GM18498 (cell line): ENCODE data around the gene CNOT6L.

ENCODE experiments used
- ATAC-seq: cut with Tn5 transposase; IDR thresholded peaks from one replicate; pipeline ENCODE4 v1.9.1; 2021; ENCODE audit warnings: mild to moderate bottlenecking, moderate library complexity; ENCODE audit not compliant: unreplicated experiment

CNOT6L gene

DNA sequence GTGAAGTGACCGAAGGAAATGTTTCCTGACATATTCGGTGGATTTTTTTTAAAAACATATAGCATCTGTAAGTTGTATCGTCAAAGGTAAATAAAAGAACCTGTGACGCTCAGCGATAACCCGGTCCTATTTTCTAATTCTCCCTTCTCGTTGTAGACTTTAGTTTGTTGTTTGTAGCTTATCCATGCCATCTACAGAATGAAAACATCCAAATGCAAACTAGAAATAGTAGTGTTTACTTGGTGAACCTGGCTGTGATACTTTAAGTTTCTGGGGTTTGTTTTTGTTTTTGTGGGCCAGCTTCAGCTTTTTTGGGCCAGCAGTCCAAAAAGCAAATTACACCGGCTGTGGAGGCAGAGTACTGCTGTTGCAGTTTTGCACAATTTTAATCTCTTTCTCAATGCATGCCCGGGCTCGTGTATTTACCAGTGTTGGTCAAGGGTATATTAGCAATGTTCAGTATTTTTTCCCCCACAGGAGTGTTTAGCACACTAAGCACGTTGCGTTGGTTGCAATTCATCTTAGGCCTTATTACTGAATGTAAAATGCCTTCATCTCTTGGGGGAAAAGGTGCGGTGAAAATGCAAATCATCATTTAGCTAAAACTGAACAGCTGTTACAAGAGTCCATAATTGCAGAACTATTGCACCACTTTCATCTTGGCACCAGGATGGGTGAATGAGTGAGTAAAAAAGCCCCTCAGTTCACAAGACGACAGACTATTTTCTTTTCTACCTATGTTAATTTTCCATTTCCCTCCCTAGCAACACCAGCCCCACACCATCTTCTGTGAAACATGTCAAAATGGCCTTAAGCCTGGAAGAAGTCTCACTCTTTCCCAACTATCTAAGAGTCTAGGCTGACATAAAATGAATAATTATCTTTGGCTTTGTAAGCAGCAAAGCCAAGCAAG is 1.7 kb upstream of the CNOT6L start:
- ATAC-seq, result no peak

GRCh38 chr4:77819843-77820648 is 878 bp upstream of the CNOT6L start:
- peak; percentile 85 for ATAC-seq

- peak; percentile 29 for ATAC-seq
These were observed 255 bp upstream of the CNOT6L start for GRCh38 chr4:77819404-77819842.

DNA sequence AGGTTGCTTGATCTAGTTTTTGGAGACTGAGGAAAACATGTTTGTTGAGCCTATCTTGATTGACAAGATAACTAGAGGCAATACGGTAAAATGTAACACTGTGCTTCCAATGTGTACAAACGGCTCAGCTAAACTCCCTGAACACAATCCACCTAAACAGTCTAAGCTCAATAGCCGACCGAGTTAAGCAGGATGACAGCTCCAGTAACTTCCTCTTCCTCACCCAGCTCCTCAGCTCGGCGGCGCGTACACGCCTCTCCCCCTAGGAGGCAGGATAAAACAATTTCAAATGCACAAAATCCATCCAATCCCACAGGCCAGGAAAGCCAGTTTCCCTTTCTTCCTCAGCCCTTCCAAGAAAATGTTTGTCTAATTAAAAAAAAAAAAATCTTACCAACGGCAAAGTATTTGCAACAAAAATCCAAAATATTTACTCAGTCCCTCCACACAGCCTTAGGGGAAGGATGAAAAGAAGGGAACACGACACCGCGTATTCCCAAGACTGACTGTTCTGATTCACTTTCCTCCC is 1.0 kb downstream of the CNOT6L start:
- ATAC-seq, result peak; percentile 21

- ATAC-seq, result no peak
These were observed 1.7 kb downstream of the CNOT6L start for GRCh38 chr4:77817304-77818072.

GRCh38 chr4:77816546-77816945 is 2.6 kb downstream of the CNOT6L start:
- no peak for ATAC-seq

DNA sequence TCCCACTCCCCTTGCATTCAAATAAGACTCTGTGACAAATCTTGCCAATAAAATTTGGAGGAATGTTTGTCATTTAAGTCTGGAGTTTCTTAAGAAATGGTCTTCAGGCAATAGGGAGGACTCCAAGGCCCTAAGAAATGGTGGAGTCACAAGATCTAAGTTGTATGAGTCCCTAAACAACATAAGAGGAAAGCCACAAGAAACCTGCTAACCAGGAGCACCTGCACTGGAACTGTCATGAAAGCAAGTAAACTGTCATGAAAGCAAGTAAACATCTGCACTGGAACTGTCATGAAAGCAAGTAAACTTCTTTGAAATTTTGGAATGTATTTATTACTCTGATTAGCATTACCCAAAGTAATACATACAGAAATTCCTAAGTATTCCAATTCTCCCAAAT is 3.5 kb downstream of the CNOT6L start:
- ATAC-seq, result no peak

DNA sequence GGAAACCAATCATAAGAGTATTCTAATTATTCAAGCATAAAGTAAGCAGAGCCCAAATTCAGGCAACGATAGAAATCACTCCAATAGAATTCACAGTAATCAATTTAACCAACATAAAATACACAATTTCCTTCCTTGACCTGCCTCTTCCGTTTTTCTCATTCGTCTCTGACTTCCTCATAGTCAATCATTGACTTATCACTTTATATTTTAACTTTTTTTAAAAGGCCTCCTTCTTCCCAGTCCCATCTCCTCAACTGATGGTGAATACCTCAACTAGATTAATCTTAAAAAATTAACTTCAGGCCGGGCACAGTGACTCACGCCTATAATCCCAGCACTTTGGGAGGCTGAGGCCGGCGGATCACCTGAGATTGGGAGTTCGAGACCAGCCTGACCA is 13.3 kb downstream of the CNOT6L start:
- no peak for ATAC-seq

GRCh38 chr4:77804471-77804870 is 14.7 kb downstream of the CNOT6L start:
- ATAC-seq, result no peak

GRCh38 chr4:77802402-77802801 is 16.8 kb downstream of the CNOT6L start:
- no peak for ATAC-seq

DNA sequence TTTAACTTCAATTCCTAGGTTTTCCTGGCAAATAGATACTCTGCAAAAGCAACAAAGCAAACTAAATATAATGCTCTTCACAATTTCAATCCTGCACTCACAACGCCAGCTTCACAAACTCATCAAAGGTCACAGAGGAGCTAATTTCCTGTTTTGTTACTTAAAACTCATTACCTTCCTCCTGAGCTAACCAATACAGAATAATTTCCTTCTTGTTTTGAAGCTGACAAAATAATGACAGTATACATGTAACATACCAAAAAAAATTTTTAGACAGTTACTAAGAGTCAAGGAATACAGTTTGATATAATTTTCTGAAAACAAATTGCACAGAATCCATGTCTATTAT is 17.9 kb downstream of the CNOT6L start:
- ATAC-seq, result no peak

- no peak for ATAC-seq
These were observed 18.5 kb downstream of the CNOT6L start for GRCh38 chr4:77800483-77801259.

DNA sequence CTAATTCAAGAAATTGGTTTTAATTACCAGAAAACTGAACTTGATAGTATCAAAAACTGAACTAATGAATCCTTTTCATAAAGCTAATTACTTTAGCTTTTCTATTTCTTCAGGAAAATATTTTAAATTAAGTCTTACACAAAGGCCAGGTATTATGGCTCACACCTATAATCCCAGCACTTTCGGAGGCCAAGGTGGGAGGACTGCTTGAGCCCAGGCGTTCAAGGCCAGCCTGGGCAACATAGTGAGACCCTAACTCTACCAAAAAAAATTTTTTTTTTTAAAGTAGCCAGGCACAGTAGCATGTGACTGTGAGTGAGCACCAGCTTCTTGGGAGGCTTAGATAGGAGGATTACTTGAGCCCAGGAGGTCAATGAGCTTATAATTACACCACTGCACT is 19.1 kb downstream of the CNOT6L start:
- no peak for ATAC-seq

- ATAC-seq, result no peak
These were observed 20.8 kb downstream of the CNOT6L start for GRCh38 chr4:77798385-77798784.

- no peak for ATAC-seq
These were observed 21.9 kb downstream of the CNOT6L start for GRCh38 chr4:77797239-77797638.

GRCh38 chr4:77795326-77795725 is 23.8 kb downstream of the CNOT6L start:
- ATAC-seq, result no peak

- ATAC-seq, result no peak
These were observed 29.0 kb downstream of the CNOT6L start for GRCh38 chr4:77790146-77790545.

DNA sequence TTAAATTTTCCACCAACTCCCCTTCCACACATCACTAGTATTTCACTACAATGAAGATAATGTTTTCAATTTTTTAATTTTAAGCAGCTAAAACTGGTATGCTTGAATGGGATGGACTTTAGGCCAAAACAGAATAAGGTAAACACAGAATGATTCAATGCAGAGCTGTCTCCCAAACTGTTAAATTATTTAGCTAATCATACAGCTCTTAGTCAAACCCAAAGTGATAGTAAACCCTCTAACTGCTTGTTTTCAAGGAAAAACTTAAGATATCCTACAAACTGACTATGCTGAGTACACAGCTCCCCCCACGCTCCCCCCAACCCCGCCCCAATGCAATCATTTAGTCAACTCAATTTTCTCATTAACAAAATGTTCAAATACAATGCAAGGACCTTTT is 30.2 kb downstream of the CNOT6L start:
- no peak for ATAC-seq

DNA sequence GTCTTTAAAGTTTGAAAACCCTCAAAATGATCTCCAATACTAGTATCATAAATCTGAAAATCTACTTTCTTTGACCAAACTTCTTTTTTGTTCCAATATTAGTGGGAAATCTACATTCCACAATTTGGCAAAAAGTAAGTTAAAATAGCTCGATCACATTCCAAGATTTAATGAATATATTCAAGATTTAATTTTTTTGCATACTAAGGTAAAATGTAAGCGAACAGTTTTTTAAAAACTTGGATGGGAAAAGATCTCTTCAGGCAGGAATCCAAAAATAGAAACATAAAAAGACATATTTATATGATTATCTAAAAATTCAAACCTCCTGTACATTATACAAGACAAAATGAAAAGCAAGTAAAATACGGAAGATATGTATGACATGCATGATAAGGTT is 31.2 kb downstream of the CNOT6L start:
- no peak for ATAC-seq

DNA sequence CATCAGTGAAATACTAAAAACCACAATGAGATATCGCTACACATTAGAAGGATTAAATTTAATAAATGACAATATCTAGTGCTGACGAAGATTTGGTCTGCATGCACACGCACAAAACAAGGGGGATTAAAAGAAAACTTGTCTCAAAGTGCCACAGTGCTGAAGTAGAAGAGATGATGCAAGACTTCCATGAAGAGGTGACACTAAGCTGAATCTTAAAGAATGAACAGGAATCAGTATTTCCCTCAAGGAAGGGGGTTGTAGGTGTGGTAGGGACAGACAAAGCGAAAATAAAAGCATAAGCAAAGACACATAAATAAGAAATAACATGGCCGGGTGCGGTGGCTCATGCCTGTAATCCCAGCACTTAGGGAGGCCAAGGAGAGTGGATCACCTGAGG is 33.5 kb downstream of the CNOT6L start:
- no peak for ATAC-seq
